Breast epithelium (tissue), 3 donors: ENCODE measurements around the gene SMIM14.

Experiments
- CTCF ChIP-seq, 3 donors: fragments of 450-650 bp; IDR thresholded peaks; one replicate each; pipeline ENCODE4 v1.5.1; 2016 to 2017; ENCODE audit warnings: antibody characterized with exemption in 3 of 3, mild to moderate bottlenecking in 3 of 3, moderate library complexity in 3 of 3
- POLR2A ChIP-seq: fragments of 450-650 bp; IDR thresholded peaks from one replicate; pipeline ENCODE4 v1.6.1; 2016; ENCODE audit warnings: antibody characterized with exemption, mild to moderate bottlenecking, moderate library complexity

GRCh38 chr4:39563346-39563847 is 75.3 kb downstream of the SMIM14 start:
- no peak for TF ChIP-seq CTCF (IDR thresholded peaks at IDR 0.05)
- no peak for TF ChIP-seq POLR2A
